Liver (tissue), 9 donors: ENCODE measurements around the gene ULK1. TPM values are rescaled to one million over a fixed set of nuclear protein-coding genes. Genes with fewer than 3 reads are reported as not detected.

Source experiments
- DNase-seq: peaks from one replicate; pipeline ENCODE4 v3.0.0-alpha.2; 2017; ENCODE audit warnings: low spot score
- H3K27ac ChIP-seq, 2 donors: one replicate each; pipeline ENCODE4 v1.7.0; 2013; ENCODE audit warnings: inconsistent platforms in 2 of 2, low read length in 2 of 2, control low read depth in 1 of 2, low read depth in 1 of 2, mild to moderate bottlenecking in 1 of 2
- H3K27me3 ChIP-seq, 4 donors: one replicate each; pipeline versions ENCODE4 v1.6.1 to v1.7.0; 2013; ENCODE audit warnings: low read length in 3 of 4, inconsistent platforms in 1 of 4, mild to moderate bottlenecking in 1 of 4, moderate library complexity in 1 of 4; ENCODE audit not compliant: control insufficient read depth in 4 of 4, insufficient read depth in 4 of 4
- H3K36me3 ChIP-seq, 4 donors: one replicate each; pipeline versions ENCODE4 v1.6.1 to v1.7.0; 2013; ENCODE audit warnings: low read length in 3 of 4, mild to moderate bottlenecking in 3 of 4, low read depth in 1 of 4, moderate library complexity in 1 of 4; ENCODE audit not compliant: control insufficient read depth in 4 of 4, insufficient read depth in 3 of 4
- H3K4me1 ChIP-seq, 4 donors: one replicate each; pipeline versions ENCODE4 v1.6.1 to v1.7.0; 2013; ENCODE audit warnings: low read length in 3 of 4, mild to moderate bottlenecking in 3 of 4, moderate library complexity in 1 of 4; ENCODE audit not compliant: control insufficient read depth in 4 of 4, insufficient read depth in 4 of 4
- H3K4me3 ChIP-seq, 3 donors: one replicate each; pipeline versions ENCODE4 v1.6.1 to v1.7.0; 2013; ENCODE audit warnings: low read length in 3 of 3, control low read depth in 1 of 3, low read depth in 1 of 3, mild to moderate bottlenecking in 1 of 3
- H3K9ac ChIP-seq, 2 donors: one replicate each; pipeline ENCODE4 v1.7.0; 2013; ENCODE audit warnings: low read length in 2 of 2, mild to moderate bottlenecking in 2 of 2, moderate library complexity in 2 of 2, control low read depth in 1 of 2, low read depth in 1 of 2
- H3K9me3 ChIP-seq, 4 donors: one replicate each; pipeline versions ENCODE4 v1.6.1 to v1.7.0; 2013; ENCODE audit warnings: low read length in 3 of 4; ENCODE audit not compliant: control insufficient read depth in 4 of 4
- ATF3 ChIP-seq: IDR thresholded peaks from 2 replicates; pipeline ENCODE4 v1.6.1; 2016; ENCODE audit warnings: antibody characterized with exemption
- EGR1 ChIP-seq, 2 donors: IDR thresholded peaks; 2 replicates each; pipeline ENCODE4 v1.6.1; 2016 to 2018; ENCODE audit warnings: antibody characterized with exemption in 2 of 2, low read depth in 2 of 2
- FOXA1 ChIP-seq: IDR thresholded peaks from 2 replicates; pipeline ENCODE4 v1.6.1; 2016; ENCODE audit warnings: antibody characterized with exemption
- FOXA2 ChIP-seq: IDR thresholded peaks from 2 replicates; pipeline ENCODE4 v1.6.1; 2016; ENCODE audit warnings: antibody characterized with exemption
- GABPA ChIP-seq, 2 donors: IDR thresholded peaks in 1 of 2; conservative IDR thresholded peaks in 1 of 2; 2 replicates each; pipeline ENCODE4 v1.6.1; 2016; ENCODE audit warnings: antibody characterized with exemption in 2 of 2, mild to moderate bottlenecking in 1 of 2, moderate library complexity in 1 of 2
- HNF4A ChIP-seq, 2 donors: conservative IDR thresholded peaks; 2 replicates each; pipeline ENCODE4 v1.6.1; 2016; ENCODE audit warnings: antibody characterized with exemption in 2 of 2, mild to moderate bottlenecking in 2 of 2
- HNF4G ChIP-seq: IDR thresholded peaks from 2 replicates; pipeline ENCODE4 v1.6.1; 2016; ENCODE audit warnings: antibody characterized with exemption
- JUND ChIP-seq, 2 donors: IDR thresholded peaks; 2 replicates each; pipeline ENCODE4 v1.6.1; 2016; ENCODE audit warnings: antibody characterized with exemption in 2 of 2
- MAX ChIP-seq: IDR thresholded peaks from 2 replicates; pipeline ENCODE4 v1.6.1; 2016; ENCODE audit warnings: antibody characterized with exemption
- NR2F2 ChIP-seq: IDR thresholded peaks from 2 replicates; pipeline ENCODE4 v1.6.1; 2016; ENCODE audit warnings: antibody characterized with exemption
- RAD21 ChIP-seq, 2 donors: IDR thresholded peaks; 2 replicates each; pipeline ENCODE4 v1.6.1; 2016; ENCODE audit warnings: antibody characterized with exemption in 2 of 2, mild to moderate bottlenecking in 2 of 2
- REST ChIP-seq: IDR thresholded peaks from 2 replicates; pipeline ENCODE4 v1.6.1; 2016; ENCODE audit warnings: antibody characterized with exemption, mild to moderate bottlenecking
- RXRA ChIP-seq, 2 donors: IDR thresholded peaks; 2 replicates each; pipeline ENCODE4 v1.6.1; 2017 to 2018; ENCODE audit warnings: antibody characterized with exemption in 2 of 2, mild to moderate bottlenecking in 1 of 2
- SP1 ChIP-seq: IDR thresholded peaks from 2 replicates; pipeline ENCODE4 v1.6.1; 2018; ENCODE audit warnings: antibody characterized with exemption, mild to moderate bottlenecking
- TAF1 ChIP-seq: conservative IDR thresholded peaks from 2 replicates; pipeline ENCODE4 v1.6.1; 2016; ENCODE audit warnings: antibody characterized with exemption, mild to moderate bottlenecking
- YY1 ChIP-seq: IDR thresholded peaks from 2 replicates; pipeline ENCODE4 v1.6.1; 2016; ENCODE audit warnings: antibody characterized with exemption, mild to moderate bottlenecking
- ZBTB33 ChIP-seq: IDR thresholded peaks from 2 replicates; pipeline ENCODE4 v1.6.1; 2016; ENCODE audit warnings: antibody characterized with exemption
- WGBS: extraction: QIAGEN DNeasy Blood & Tissue Kit; methylation state at CpG from one replicate; pipeline ENCODE4 v1.1.7; 2013; 5-methylcytosine and 5-hydroxymethylcytosine counted together
- polyA plus RNA-seq, 2 donors: library from polyadenylated mRNA; stranded (reverse) in 1 of 2; unstranded in 1 of 2; fragments of 200-250 nt in 1 of 2; fragments of >200 nt in 1 of 2; fragmentation: Nextera tagmentation in 1 of 2; extraction: Ambion mirVana in 1 of 2; gene quantifications; one replicate each; pipeline versions ENCODE4 v1.2.1 to v1.2.3, GENCODE V29; 2013 to 2015
- total RNA-seq, 2 donors: library from RNA; depleted of rRNA; stranded (reverse); fragments of >200 nt; gene quantifications; one replicate each; pipeline ENCODE4 v1.2.3, GENCODE V29; 2014
- TF ChIP-seq, protein P1 (sequence below): fragments of 150-350 bp; IDR thresholded peaks from 2 replicates; pipeline ENCODE4 v1.5.1; 2017; ENCODE audit warnings: improper control_type of control experiment, low read depth, low read length; ENCODE audit not compliant: missing input control
- donor health status: healthy.
- donor health status: healthy.
- donor health status: healthy.
- donor health status: healthy.
- donor health status: healthy.

ULK1 gene
- total and polyA plus RNA-seq, 4 donors: 12.5 to 41.7 (median 15.1) TPM

- no peaks in the 10 kb centered on the region for H3K36me3 ChIP-seq
- no peak overlapping the region for H3K4me3 ChIP-seq
- H3K9ac ChIP-seq: no peak overlapping the region
- DNase-seq: no peak
- H3K27me3 ChIP-seq: no peaks in the 10 kb centered on the region
- WGBS: 80% methylated on average over 16 of the region's 16 CpGs
- TF ChIP-seq TAF1 (no peak), MAX (no peak), SP1 (no peak), JUND (IDR thresholded peaks at IDR 0.05) (no peak), NR2F2 (no peak), GABPA (IDR thresholded peaks at IDR 0.05 in 1 of 2, conservative IDR thresholded peaks at IDR 0.05 in 1 of 2) (no peak), REST (no peak), HNF4A (conservative IDR thresholded peaks at IDR 0.05) (no peak), ATF3 (no peak), ZBTB33 (no peak), YY1 (no peak), EGR1 (IDR thresholded peaks at IDR 0.05; ENCODE audit: low read depth in 2 of 2) (no peak), FOXA2 (no peak), FOXA1 (no peak), RAD21 (IDR thresholded peaks at IDR 0.05) (no peak), RXRA (IDR thresholded peaks at IDR 0.05) (no peak)
- TF ChIP-seq, protein P1, sequence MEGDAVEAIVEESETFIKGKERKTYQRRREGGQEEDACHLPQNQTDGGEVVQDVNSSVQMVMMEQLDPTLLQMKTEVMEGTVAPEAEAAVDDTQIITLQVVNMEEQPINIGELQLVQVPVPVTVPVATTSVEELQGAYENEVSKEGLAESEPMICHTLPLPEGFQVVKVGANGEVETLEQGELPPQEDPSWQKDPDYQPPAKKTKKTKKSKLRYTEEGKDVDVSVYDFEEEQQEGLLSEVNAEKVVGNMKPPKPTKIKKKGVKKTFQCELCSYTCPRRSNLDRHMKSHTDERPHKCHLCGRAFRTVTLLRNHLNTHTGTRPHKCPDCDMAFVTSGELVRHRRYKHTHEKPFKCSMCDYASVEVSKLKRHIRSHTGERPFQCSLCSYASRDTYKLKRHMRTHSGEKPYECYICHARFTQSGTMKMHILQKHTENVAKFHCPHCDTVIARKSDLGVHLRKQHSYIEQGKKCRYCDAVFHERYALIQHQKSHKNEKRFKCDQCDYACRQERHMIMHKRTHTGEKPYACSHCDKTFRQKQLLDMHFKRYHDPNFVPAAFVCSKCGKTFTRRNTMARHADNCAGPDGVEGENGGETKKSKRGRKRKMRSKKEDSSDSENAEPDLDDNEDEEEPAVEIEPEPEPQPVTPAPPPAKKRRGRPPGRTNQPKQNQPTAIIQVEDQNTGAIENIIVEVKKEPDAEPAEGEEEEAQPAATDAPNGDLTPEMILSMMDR: no peak
- H3K9me3 ChIP-seq: no peaks in the 10 kb centered on the region
- H3K27ac ChIP-seq: no peak overlapping the region
- H3K4me1 ChIP-seq: no peaks in the 10 kb centered on the region
Observed at GRCh38 chr12:131869871-131870418, 24.5 kb upstream of the ULK1 start.

DNA sequence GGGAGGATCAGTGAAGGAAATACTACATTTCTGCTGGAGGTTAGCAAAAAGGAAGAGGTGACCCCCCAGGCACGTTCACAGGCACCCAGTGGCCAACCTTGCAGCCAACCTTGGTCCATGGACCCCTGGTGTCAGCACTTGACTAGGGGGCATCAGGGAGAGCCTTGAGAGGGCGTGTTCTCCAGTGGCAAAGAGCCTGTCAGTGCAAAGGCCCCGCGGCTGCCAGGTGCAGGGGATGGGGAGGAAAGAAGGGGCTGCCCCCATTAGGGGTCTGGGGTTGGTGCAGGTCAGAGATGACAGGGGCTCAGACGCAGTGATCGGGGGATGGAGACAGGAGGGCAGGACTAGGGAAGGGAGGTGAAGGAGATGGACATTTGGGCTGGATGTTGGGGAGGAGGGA lies 22.7 kb upstream of the ULK1 start:
- no peaks in the 10 kb centered on the region for H3K36me3 ChIP-seq
- no peak overlapping the region for H3K27ac ChIP-seq
- no peaks in the 10 kb centered on the region for H3K4me1 ChIP-seq
- H3K9ac ChIP-seq: no peak overlapping the region
- WGBS: 95% methylated on average over 6 of the region's 6 CpGs
- no peak overlapping the region for H3K4me3 ChIP-seq
- no peaks in the 10 kb centered on the region for H3K27me3 ChIP-seq
- no peaks in the 10 kb centered on the region for H3K9me3 ChIP-seq
- DNase-seq: no peak
- TF ChIP-seq NR2F2 (no peak), ATF3 (no peak), REST (no peak), HNF4G (no peak), YY1 (no peak), RXRA (IDR thresholded peaks at IDR 0.05) (no peak), EGR1 (IDR thresholded peaks at IDR 0.05; ENCODE audit: low read depth in 2 of 2) (no peak), SP1 (no peak), RAD21 (IDR thresholded peaks at IDR 0.05) (no peak), GABPA (IDR thresholded peaks at IDR 0.05 in 1 of 2, conservative IDR thresholded peaks at IDR 0.05 in 1 of 2) (no peak), JUND (IDR thresholded peaks at IDR 0.05) (no peak)
